A673 (cell line): Measurements from ENCODE around the gene CCS. TPM values are rescaled to one million over a fixed set of nuclear protein-coding genes. Genes with fewer than 3 reads are reported as not detected.

Experiments used
- BruUV-seq: library from RNA; stranded (reverse); fragments of 400-500 nt; replicated peaks from 2 replicates; lab custom pipeline; 2021; lab: Mats Ljungman, UMichigan
- CTCF ChIA-PET: fragments of 300-600 bp; sonication (Branson Sonifier 250); formaldehyde crosslinking; loops from one replicate; lab custom pipeline; 2022; ENCODE audit warnings: antibody characterized with exemption; lab: Charles Lee
- POLR2A ChIA-PET: fragments of 300-600 bp; sonication (Branson Sonifier 250); formaldehyde crosslinking; loops from one replicate; lab custom pipeline; 2022; ENCODE audit warnings: antibody characterized with exemption; ENCODE audit not compliant: low non-redundant PET; lab: Charles Lee
- DNase-seq: peaks from one replicate; pipeline ENCODE4 v3.0.0-alpha.2; 2015; ENCODE audit warnings: low spot score
- H3K27ac ChIP-seq: fragments of 200-600 bp; sonication (generic); 2 replicates; pipeline ENCODE4 v1.5.1; 2016; ENCODE audit warnings: mixed run types, low read depth, mild to moderate bottlenecking, mixed read lengths, antibody characterized with exemption, low read length; ENCODE audit not compliant: poor library complexity, severe bottlenecking
- H3K27me3 ChIP-seq: fragments of 200-600 bp; sonication (generic); replicated peaks from 2 replicates; pipeline ENCODE4 v1.6.1; 2017; ENCODE audit warnings: mixed run types, low read depth, mild to moderate bottlenecking, mixed read lengths, antibody characterized with exemption, low read length; ENCODE audit not compliant: insufficient read depth, poor library complexity
- H3K36me3 ChIP-seq: fragments of 200-600 bp; sonication (generic); 2 replicates; pipeline ENCODE4 v1.6.1; 2016; ENCODE audit warnings: mixed run types, mild to moderate bottlenecking, mixed read lengths, antibody characterized with exemption, low read length; ENCODE audit not compliant: insufficient read depth, poor library complexity, severe bottlenecking
- H3K4me1 ChIP-seq: fragments of 200-600 bp; sonication (generic); 2 replicates; pipeline ENCODE4 v1.6.1; 2017; ENCODE audit warnings: mixed run types, mild to moderate bottlenecking, mixed read lengths, antibody characterized with exemption, low read length; ENCODE audit not compliant: insufficient read depth, poor library complexity, severe bottlenecking
- H3K4me3 ChIP-seq: fragments of 200-600 bp; sonication (generic); 2 replicates; pipeline ENCODE4 v1.5.1; 2016; ENCODE audit warnings: low read depth, mixed run types, mild to moderate bottlenecking, mixed read lengths, low read length; ENCODE audit not compliant: poor library complexity, severe bottlenecking
- H3K9me3 ChIP-seq: fragments of 200-600 bp; sonication (generic); 2 replicates; pipeline ENCODE4 v1.6.1; 2016; ENCODE audit warnings: mixed run types, low read depth, mild to moderate bottlenecking, mixed read lengths, antibody characterized with exemption, low read length; ENCODE audit not compliant: poor library complexity, severe bottlenecking
- EZH2 ChIP-seq: fragments of 200-600 bp; sonication (generic); IDR thresholded peaks from 2 replicates; pipeline ENCODE4 v1.6.1; 2017; ENCODE audit warnings: borderline replicate concordance, low read depth, mild to moderate bottlenecking, mixed read lengths, antibody characterized with exemption, low read length; ENCODE audit not compliant: poor library complexity, severe bottlenecking
- intact Hi-C: fragments of 100-400 bp; cut with micrococcal nuclease; formaldehyde crosslinking; loops from one replicate; pipeline ENCODE4 v1.10.0; 2022; ENCODE audit not compliant: unreplicated experiment
- total RNA-seq: library from RNA; stranded (reverse); gene quantifications from 2 replicates; pipeline ENCODE4 v1.2.3, GENCODE V29; 2021
- TF ChIP-seq, protein P1 (sequence below): fragments of 300-800, 200-600 bp; sonication (generic); conservative IDR thresholded peaks from 2 replicates; pipeline ENCODE4 v1.5.1; 2017; ENCODE audit warnings: low read depth, mild to moderate bottlenecking, antibody characterized with exemption, low read length, moderate library complexity, mixed read lengths

The CCS gene
- total RNA-seq, 1 experiment from 2014 or later, result 43.8 TPM

DNA sequence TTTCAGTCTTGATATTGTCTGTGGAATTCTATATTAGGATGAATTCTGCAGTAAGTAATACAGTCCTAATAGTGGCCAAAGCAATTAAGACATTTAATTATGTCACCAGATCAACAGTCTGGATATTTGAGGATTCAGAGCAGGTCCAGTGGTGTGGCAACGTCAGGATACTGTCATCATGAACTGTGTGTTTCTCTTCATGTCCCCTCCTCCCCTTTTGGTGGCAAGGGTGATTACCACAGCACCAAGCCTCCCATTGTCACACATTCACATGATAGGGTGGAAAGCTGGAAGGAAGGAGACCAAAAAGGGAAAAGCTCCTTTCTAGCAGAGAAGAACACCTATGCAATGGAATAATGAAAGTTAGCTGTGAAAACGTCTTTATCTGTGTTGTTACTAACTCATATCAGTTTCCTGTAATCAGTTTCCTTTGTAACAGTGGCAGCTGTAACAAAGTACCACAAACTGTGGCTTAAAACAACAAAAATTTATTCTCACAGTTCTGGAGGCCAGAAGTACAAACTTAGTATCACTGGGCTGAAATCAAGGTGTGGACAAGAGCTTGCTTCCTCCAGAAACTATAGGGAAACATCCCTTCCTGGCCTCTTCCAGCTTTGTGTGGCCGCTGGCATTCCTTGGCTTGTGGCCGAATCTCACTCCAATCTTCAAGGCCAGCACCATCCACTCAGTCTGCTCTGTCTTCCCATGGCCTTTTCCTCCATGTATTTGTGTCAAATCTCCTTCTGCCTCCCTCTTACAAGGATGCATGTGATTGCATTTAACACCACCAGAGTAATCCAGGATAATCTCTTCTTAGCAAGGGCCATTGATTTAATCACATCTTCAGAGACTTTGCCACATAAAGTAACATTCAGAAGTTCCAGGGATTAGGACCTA lies 17.0 kb downstream of the CCS start:
- POLR2A ChIA-PET, result no interaction called here
- Histone ChIP-seq H3K4me3 (no peak overlapping the region), H3K27ac (no peak overlapping the region), H3K27me3 (no peaks in the 10 kb centered on the region), H3K36me3 (peaks cover 6% of the 10 kb centered on the region), H3K9me3 (no peaks in the 10 kb centered on the region), H3K4me1 (no peaks in the 10 kb centered on the region)
- TF ChIP-seq, protein P1, sequence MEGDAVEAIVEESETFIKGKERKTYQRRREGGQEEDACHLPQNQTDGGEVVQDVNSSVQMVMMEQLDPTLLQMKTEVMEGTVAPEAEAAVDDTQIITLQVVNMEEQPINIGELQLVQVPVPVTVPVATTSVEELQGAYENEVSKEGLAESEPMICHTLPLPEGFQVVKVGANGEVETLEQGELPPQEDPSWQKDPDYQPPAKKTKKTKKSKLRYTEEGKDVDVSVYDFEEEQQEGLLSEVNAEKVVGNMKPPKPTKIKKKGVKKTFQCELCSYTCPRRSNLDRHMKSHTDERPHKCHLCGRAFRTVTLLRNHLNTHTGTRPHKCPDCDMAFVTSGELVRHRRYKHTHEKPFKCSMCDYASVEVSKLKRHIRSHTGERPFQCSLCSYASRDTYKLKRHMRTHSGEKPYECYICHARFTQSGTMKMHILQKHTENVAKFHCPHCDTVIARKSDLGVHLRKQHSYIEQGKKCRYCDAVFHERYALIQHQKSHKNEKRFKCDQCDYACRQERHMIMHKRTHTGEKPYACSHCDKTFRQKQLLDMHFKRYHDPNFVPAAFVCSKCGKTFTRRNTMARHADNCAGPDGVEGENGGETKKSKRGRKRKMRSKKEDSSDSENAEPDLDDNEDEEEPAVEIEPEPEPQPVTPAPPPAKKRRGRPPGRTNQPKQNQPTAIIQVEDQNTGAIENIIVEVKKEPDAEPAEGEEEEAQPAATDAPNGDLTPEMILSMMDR, result no peak
- no peak for TF ChIP-seq EZH2
- BruUV-seq, result no TSS peak
- DNase-seq, result no peak
- intact Hi-C loops, result no loop called here
- CTCF ChIA-PET, result no interaction called here

DNA sequence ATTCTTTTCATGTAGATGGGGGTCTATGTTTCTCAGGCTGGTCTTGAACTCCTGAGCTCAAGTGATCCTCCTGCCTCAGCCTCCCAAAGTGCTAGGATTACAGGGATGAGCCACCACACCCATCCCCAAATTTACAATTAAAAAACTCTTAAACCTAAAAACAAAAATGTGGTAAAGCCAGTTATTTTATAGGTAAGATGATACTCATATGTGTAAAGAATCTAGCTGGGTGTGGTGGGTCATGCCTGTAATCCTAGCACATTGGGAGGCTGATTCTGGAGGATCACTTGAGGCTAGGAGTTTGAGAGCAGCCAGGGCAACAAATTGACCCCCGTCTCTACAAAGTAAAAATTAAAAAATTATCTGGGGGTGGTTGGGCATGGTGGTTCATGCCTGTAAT lies 19.5 kb downstream of the CCS start:
- BruUV-seq, result no TSS peak
- ChIA-PET POLR2A (no interaction called here), CTCF (no interaction called here)
- no peak overlapping the region for H3K4me3 ChIP-seq
- DNase-seq, result no peak
- no peaks in the 10 kb centered on the region for H3K4me1 ChIP-seq
- TF ChIP-seq, protein P1, result no peak
- no peak for TF ChIP-seq EZH2
- intact Hi-C loops, result no loop called here
- H3K36me3 ChIP-seq, result peaks cover 2% of the 10 kb centered on the region
- no peaks in the 10 kb centered on the region for H3K9me3 ChIP-seq
- H3K27me3 ChIP-seq, result no peaks in the 10 kb centered on the region
- H3K27ac ChIP-seq, result no peak overlapping the region

DNA sequence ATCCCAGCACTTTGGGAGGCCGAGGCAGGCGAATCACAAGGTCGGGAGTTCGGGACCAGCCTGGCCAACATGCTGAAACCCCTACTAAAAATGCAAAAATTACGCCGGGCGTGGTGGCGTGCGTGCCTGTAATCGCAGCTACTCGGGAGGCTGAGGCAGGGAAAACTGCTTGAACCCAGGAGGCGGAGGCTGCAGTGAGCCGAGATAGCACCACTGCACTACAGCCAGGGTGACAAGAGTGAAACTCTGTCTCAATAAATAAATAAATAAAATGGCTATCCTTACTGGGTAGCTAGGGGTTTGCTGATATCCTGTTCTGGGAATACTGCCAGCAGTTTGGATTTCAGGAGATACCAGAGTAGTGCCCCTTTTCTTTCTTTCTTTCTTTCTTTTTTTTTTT lies 21.1 kb downstream of the CCS start:
- CTCF ChIA-PET, result no interaction called here
- Histone ChIP-seq H3K27ac (no peak overlapping the region), H3K9me3 (no peaks in the 10 kb centered on the region), H3K4me3 (no peak overlapping the region), H3K27me3 (no peaks in the 10 kb centered on the region), H3K36me3 (peaks cover 16% of the 10 kb centered on the region), H3K4me1 (peaks cover 6% of the 10 kb centered on the region)
- intact Hi-C loops, result no loop called here
- DNase-seq, result peak; percentile 45
- POLR2A ChIA-PET, result no interaction called here
- no TSS peak for BruUV-seq
- no peak for TF ChIP-seq EZH2
- TF ChIP-seq, protein P1, result no peak
